K562 (cell line): ENCODE results near the gene PRR7. TPM values are rescaled to one million over a fixed set of nuclear protein-coding genes. Genes with fewer than 3 reads are reported as not detected.
A peak's percentile ranks its signal among the peaks of the same experiment; 100 is the strongest.

Experiments used
- BRF1 ChIP-seq: IDR thresholded peaks from 3 replicates; pipeline ENCODE4 v1.6.1; 2011; ENCODE audit warnings: borderline replicate concordance, mild to moderate bottlenecking; ENCODE audit not compliant: insufficient read length; ENCODE audit errors: extremely low read depth
- CHD2 ChIP-seq: IDR thresholded peaks from 2 replicates; pipeline ENCODE4 v1.6.1; 2011; ENCODE audit warnings: low read depth, low read length
- CSDE1 ChIP-seq, 2 experiments: fragments of 450-650 bp; IDR thresholded peaks; 2 replicates each; pipeline ENCODE4 v1.6.1; 2016; ENCODE audit warnings: mild to moderate bottlenecking in 1 of 2
- DDX20 ChIP-seq: fragments of 450-650 bp; IDR thresholded peaks from 2 replicates; pipeline ENCODE4 v1.6.1; 2016; ENCODE audit warnings: missing genetic modification characterization, low read depth, mild to moderate bottlenecking, missing compliant biosample characterization, moderate library complexity
- GABPB2 ChIP-seq: fragments of 250-450 bp; sonication (Bioruptor Pico); conservative IDR thresholded peaks from 2 replicates; pipeline ENCODE4 v1.5.1; 2021; ENCODE audit warnings: mild to moderate bottlenecking
- ILF3 ChIP-seq: fragments of 450-650 bp; IDR thresholded peaks from 2 replicates; pipeline ENCODE4 v1.6.1; 2018; ENCODE audit warnings: antibody characterized with exemption, mild to moderate bottlenecking, moderate library complexity, borderline replicate concordance
- MYBL2 ChIP-seq, 2 experiments: fragments of 450-650 bp in 1 of 2; sonication (generic) in 1 of 2; formaldehyde crosslinking in 1 of 2; IDR thresholded peaks; 2 replicates each; pipeline versions ENCODE4 v1.6.1 to v1.8.1; 2017 to 2022; ENCODE audit warnings: borderline replicate concordance in 1 of 2, inconsistent platforms in 1 of 2, low read depth in 1 of 2, mild to moderate bottlenecking in 1 of 2, missing genetic modification reagents in 1 of 2, moderate library complexity in 1 of 2
- SMARCA5 ChIP-seq: fragments of 450-650 bp; IDR thresholded peaks from 2 replicates; pipeline ENCODE4 v1.6.1; 2016
- TCF3 ChIP-seq: sonication (generic); formaldehyde crosslinking; IDR thresholded peaks from 2 replicates; pipeline ENCODE4 v1.4.0; 2020; ENCODE audit warnings: mild to moderate bottlenecking, missing genetic modification reagents
- ZNF143 ChIP-seq: sonication (generic); formaldehyde crosslinking; IDR thresholded peaks from 2 replicates; pipeline ENCODE4 v1.9.0; 2022; ENCODE audit warnings: mild to moderate bottlenecking, missing genetic modification reagents
- ZNF146 ChIP-seq: IDR thresholded peaks from one replicate; pipeline ENCODE4 v1.6.1; 2018; ENCODE audit warnings: missing compliant biosample characterization; ENCODE audit not compliant: unreplicated experiment
- ZNF212 ChIP-seq: fragments of 450-650 bp; formaldehyde crosslinking; IDR thresholded peaks from 2 replicates; pipeline ENCODE4 v1.4.0; 2020; ENCODE audit warnings: mild to moderate bottlenecking
- ZNF583 ChIP-seq: fragments of 250-450 bp; sonication (Bioruptor Pico); IDR thresholded peaks from 2 replicates; pipeline ENCODE4 v1.4.0; 2020
- polyA plus RNA-seq, 8 experiments: library from polyadenylated mRNA; depleted of rRNA in 4 of 8; stranded (reverse) in 5 of 8; unstranded in 3 of 8; fragments of >200 nt; fragmentation: Nextera tagmentation in 2 of 8; fragmentation: Illumina TruSeq in 1 of 8; extraction: Ambion mirVana in 2 of 8; extraction: Trizol in 1 of 8; gene quantifications; 2 replicates each; pipeline versions ENCODE4 v1.2.1 to v1.2.3, GENCODE V29; 2011 to 2014; ENCODE audit warnings: inconsistent platforms in 1 of 8, missing spikeins in 1 of 8
- total RNA-seq, 7 experiments: library from RNA; depleted of rRNA in 6 of 7; stranded (reverse); fragments of >200 nt in 6 of 7; fragmentation: Illumina TruSeq in 2 of 7; extraction: Trizol in 2 of 7; gene quantifications; 2 replicates each; pipeline versions ENCODE4 v1.2.1 to v1.2.3, GENCODE V29; 2011 to 2021; ENCODE audit warnings: low replicate concordance in 1 of 7
- TF ChIP-seq, protein P1 (sequence below): sonication (generic); formaldehyde crosslinking; IDR thresholded peaks from 2 replicates; pipeline ENCODE4 v1.4.0; 2020; ENCODE audit warnings: mild to moderate bottlenecking, missing genetic modification reagents
- TF ChIP-seq, protein P2 (sequence below): fragments of 450-650 bp; IDR thresholded peaks from 2 replicates; pipeline ENCODE4 v1.6.1; 2016; ENCODE audit warnings: antibody characterized with exemption
- TF ChIP-seq, protein P3 (sequence below): fragments of 250-450 bp; sonication (Bioruptor Pico); IDR thresholded peaks from 2 replicates; pipeline ENCODE4 v1.4.0; 2020; ENCODE audit warnings: borderline replicate concordance
- TF ChIP-seq, protein P4 (sequence below): fragments of 250-450 bp; sonication (Bioruptor Pico); IDR thresholded peaks from 2 replicates; pipeline ENCODE4 v1.8.0; 2021; ENCODE audit warnings: borderline replicate concordance, mild to moderate bottlenecking, moderate library complexity; ENCODE audit not compliant: poor library complexity, severe bottlenecking
- TF ChIP-seq, protein P5 (sequence below): fragments of 250-450 bp; sonication (Bioruptor Pico); IDR thresholded peaks from 2 replicates; pipeline ENCODE4 v1.8.0; 2021; ENCODE audit warnings: mild to moderate bottlenecking, moderate library complexity

The PRR7 gene
- total and polyA plus RNA-seq, 9 of the 15 experiments (the other 6 are each of a cell fraction or from before 2014, with no cell fraction given): 0.80 to 11.3 (median 10.4) TPM; not detected in 4

DNA sequence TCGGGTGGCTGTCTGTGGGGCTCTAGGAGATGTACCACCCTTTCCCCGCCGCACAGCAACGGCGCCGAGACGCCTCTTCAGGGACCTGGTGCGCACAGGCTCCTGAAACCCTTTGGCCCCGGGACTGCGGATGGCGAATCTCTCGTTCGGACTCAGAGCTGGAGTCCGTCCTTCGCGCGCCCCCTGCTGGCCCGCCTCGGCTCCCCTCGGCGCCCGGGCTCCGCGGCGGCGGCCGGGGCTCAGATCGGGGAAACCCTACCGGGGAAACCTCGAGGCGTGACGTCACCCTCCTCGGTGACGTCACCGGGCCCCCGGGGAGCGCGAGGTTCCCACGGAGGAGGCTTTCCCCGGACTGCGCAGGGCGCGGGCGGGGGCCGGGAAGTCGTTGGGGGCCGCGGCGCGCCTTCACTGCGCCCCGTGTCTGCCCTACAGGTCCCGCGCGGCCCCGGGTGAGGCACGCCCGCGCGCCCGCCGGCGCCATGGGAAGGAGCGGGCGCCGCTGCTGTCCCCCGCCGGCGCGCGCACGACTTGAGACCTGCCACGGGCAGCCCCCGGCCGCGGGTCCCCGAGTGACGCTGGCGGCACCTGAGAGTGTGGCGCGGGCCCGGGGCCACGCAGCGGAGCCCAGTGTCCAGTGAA, 7.9 kb downstream of the PRR7 start (continued):
- TF ChIP-seq, protein P1, sequence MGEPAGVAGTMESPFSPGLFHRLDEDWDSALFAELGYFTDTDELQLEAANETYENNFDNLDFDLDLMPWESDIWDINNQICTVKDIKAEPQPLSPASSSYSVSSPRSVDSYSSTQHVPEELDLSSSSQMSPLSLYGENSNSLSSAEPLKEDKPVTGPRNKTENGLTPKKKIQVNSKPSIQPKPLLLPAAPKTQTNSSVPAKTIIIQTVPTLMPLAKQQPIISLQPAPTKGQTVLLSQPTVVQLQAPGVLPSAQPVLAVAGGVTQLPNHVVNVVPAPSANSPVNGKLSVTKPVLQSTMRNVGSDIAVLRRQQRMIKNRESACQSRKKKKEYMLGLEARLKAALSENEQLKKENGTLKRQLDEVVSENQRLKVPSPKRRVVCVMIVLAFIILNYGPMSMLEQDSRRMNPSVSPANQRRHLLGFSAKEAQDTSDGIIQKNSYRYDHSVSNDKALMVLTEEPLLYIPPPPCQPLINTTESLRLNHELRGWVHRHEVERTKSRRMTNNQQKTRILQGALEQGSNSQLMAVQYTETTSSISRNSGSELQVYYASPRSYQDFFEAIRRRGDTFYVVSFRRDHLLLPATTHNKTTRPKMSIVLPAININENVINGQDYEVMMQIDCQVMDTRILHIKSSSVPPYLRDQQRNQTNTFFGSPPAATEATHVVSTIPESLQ (CRISPR knock-in tag): no peak
- TF ChIP-seq DDX20 (tag) (no peak), ZNF143 (CRISPR knock-in tag) (no peak), CSDE1 (IDR thresholded peaks at IDR 0.05) (peak in 1 of 2 experiments; percentile 79; a peak in 1 of 4 replicates), ILF3 (no peak), ZNF212 (CRISPR knock-in tag) (no peak), BRF1 (no peak), CHD2 (no peak), SMARCA5 (no peak), TCF3 (CRISPR knock-in tag) (peak; percentile 25; the same call in 1 of the 2 replicates), GABPB2 (CRISPR knock-in tag) (no peak), MYBL2 (IDR thresholded peaks at IDR 0.05; ENCODE audit: low read depth) (no peak), MYBL2 (CRISPR knock-in tag; IDR thresholded peaks at IDR 0.05; ENCODE audit: borderline replicate concordance) (no peak), ZNF146 (CRISPR knock-in tag) (no peak), ZNF583 (CRISPR knock-in tag) (0 out of 2 replicates have a peak, but pooled peaks have one; percentile 28)
- TF ChIP-seq, protein P2, sequence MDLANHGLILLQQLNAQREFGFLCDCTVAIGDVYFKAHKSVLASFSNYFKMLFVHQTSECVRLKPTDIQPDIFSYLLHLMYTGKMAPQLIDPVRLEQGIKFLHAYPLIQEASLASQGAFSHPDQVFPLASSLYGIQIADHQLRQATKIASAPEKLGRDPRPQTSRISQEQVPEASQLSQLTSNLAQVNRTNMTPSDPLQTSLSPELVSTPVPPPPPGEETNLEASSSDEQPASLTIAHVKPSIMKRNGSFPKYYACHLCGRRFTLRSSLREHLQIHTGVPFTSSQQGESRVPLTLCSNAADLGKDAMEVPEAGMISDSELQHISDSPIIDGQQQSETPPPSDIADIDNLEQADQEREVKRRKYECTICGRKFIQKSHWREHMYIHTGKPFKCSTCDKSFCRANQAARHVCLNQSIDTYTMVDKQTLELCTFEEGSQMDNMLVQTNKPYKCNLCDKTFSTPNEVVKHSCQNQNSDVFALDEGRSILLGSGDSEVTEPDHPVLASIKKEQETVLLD: no peak
- TF ChIP-seq, protein P3, sequence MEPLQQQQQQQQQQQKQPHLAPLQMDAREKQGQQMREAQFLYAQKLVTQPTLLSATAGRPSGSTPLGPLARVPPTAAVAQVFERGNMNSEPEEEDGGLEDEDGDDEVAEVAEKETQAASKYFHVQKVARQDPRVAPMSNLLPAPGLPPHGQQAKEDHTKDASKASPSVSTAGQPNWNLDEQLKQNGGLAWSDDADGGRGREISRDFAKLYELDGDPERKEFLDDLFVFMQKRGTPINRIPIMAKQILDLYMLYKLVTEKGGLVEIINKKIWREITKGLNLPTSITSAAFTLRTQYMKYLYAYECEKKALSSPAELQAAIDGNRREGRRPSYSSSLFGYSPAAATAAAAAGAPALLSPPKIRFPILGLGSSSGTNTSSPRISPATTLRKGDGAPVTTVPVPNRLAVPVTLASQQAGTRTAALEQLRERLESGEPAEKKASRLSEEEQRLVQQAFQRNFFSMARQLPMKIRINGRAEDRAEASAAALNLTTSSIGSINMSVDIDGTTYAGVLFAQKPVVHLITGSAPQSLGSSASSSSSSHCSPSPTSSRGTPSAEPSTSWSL (CRISPR knock-in tag): no peak
- TF ChIP-seq, protein P4, sequence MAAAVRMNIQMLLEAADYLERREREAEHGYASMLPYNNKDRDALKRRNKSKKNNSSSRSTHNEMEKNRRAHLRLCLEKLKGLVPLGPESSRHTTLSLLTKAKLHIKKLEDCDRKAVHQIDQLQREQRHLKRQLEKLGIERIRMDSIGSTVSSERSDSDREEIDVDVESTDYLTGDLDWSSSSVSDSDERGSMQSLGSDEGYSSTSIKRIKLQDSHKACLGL (CRISPR knock-in tag): no peak
- TF ChIP-seq, protein P5, sequence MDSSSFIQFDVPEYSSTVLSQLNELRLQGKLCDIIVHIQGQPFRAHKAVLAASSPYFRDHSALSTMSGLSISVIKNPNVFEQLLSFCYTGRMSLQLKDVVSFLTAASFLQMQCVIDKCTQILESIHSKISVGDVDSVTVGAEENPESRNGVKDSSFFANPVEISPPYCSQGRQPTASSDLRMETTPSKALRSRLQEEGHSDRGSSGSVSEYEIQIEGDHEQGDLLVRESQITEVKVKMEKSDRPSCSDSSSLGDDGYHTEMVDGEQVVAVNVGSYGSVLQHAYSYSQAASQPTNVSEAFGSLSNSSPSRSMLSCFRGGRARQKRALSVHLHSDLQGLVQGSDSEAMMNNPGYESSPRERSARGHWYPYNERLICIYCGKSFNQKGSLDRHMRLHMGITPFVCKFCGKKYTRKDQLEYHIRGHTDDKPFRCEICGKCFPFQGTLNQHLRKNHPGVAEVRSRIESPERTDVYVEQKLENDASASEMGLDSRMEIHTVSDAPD: no peak
